GM21447 (cell line): ENCODE results near the gene ZNF385C.
A peak's percentile ranks its signal among the peaks of the same experiment; 100 is the strongest.
"Not testable (repeated sequence)": the region's sequence is repeated elsewhere in the genome, so short reads cannot be mapped to it uniquely, and the experiment has no call there.

Experiments used
- ATAC-seq: cut with Tn5 transposase; IDR thresholded peaks from one replicate; pipeline ENCODE4 v1.9.1; 2021; ENCODE audit not compliant: unreplicated experiment

The ZNF385C gene, protein sequence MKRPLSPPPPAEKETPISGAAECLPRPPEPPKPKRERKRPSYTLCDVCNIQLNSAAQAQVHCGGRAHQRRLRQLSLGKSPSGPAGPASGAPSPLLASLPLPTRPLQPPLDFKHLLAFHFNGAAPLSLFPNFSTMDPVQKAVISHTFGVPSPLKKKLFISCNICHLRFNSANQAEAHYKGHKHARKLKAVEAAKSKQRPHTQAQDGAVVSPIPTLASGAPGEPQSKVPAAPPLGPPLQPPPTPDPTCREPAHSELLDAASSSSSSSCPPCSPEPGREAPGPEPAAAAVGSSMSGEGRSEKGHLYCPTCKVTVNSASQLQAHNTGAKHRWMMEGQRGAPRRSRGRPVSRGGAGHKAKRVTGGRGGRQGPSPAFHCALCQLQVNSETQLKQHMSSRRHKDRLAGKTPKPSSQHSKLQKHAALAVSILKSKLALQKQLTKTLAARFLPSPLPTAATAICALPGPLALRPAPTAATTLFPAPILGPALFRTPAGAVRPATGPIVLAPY

DNA sequence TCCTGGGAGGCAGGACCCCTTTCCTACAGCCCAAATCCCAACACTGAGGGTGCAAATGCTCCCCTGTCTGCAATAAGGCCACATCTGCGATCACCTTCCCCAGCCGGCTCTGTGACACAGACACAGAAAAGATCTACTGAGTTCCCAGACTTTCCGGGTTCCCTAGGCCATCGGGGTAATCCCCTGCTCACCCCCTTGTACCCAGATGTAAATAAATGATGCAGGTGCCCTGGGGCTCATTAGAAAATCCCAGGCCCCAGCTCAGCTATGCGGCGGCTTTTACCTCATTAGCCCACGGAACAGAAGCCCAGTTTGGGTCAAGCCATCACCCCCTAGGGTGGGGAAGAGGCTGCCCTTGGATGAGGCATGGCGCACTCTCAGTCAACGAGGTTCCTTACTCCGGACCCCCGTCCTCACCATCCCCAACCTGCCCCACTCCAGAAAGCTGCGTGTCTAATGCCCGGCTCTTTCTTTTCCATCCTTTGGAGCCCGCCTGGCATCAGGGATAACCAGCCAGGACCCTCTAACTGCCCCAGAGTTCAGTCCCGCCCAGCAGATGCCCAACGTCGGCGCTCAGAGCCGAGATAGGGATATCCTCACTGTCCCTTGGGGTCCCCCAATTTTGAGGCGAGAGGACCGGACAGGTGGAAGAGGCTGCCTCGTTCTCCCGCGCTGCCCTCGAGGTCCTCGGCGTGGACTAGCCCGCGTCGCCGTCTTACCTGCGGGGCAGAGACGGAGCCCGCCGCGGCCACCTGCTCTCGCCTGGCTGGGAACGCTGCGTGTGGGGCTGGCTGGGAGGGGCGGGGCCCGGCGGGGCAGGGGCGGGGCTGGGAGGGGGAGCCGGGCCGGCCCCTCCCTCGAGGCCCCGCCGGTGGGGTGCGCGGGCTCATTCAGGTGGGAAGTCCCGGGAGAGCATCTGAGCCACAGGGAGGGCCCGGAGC, at the start of gene ZNF385C:
ZNF385C (minus strand) TSS at position 783 of the 941 bp plus-strand sequence. CDS start 35,417 bp downstream, outside the sequence.
- no peak for ATAC-seq

DNA sequence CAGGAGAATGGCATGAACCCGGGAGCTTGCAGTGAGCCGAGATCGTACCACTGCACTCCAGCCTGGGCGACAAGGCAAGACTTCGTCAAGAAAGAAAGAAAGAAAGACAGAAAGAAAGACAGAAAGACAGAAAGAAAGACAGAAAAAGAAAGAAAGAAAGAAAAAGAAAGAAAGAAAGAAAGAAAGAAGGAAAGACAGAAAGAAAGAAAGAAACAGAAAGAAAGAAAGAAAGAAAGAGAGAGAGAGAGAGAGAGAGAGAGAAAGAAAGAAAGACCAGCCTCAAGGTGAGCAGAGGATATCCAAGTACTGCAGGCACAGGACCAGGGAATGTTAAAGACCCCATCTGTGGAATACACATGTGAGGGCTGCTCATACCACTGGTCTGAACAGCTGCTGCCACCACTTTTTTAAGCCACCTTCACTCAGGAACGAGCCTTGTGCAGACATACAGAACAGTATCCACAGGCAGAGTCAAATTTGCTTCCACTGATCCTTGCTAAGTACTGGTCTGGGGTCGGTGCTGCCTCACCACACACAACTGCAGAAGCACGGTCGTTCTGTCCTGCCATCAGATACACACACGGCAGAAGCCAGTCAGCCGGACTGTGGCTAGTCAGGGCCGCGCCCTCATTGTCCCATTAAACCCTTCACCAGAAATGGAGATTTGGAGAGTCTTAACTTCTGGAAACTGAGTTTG, 48.8 kb upstream of the ZNF385C start:
- no peak for ATAC-seq

DNA sequence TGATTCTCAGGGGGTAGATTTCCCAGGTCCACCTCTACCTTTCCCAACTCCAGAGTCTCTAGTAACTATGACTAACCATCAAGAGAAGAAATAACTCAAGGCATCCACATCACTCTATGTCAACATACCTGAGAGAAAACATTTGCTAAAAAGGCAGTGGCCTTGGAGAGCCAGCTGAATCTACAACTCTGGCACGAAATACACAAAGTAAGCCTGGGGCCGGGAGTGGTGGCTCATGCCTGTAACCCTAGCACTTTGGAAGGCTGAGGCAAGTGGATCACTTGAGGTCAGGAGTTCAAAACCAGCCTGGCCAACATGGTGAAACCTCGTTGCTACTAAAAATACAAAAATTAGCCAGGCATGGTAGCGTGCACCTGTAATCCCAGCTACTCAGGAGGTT, 44.9 kb upstream of the ZNF385C start:
- not testable (repeated sequence) for ATAC-seq

DNA sequence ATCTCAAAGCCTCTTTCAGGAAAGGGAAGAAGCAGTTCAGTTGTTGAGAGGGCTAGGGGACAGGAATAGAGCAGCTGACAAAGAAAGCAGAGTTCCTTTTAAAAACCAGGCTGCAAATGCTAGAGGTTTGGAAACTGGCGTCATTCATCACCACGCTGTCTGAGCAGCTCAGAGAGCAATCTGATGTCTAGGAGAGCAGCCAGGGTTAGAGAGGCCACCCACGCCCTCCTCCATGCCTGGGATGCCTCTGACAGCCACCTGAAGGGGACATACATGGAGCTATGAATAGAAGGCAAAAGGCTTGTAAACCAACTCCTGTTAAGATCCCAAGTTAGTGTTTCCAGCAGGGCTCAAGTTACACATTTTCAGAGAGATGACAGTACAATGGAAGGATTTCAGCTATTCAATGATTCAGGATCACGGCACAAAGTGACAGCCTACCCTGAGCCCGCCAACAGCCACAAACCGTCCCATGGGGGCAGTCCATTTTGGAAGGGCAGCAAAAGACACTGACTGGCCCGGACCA, 44.2 kb upstream of the ZNF385C start:
- no peak for ATAC-seq

DNA sequence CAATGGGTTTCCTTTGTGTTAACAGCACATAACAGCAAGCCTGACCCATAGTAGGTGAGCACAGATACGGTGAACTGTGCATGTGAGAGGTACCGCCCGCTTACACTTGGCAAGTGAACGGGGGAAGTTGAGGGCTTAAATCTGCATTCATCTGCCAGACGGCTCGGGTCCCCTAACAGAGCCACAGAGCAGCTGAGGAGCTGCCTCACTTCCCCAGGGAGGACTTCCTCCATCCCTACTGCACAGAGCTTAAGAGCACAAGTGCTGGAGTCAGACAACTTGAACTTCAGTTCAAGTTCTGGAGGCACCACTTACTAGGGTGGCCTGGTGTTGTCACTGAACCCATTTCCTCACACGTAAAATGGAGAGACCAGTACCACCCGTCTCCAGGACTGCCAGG, 43.1 kb upstream of the ZNF385C start:
- no peak for ATAC-seq

DNA sequence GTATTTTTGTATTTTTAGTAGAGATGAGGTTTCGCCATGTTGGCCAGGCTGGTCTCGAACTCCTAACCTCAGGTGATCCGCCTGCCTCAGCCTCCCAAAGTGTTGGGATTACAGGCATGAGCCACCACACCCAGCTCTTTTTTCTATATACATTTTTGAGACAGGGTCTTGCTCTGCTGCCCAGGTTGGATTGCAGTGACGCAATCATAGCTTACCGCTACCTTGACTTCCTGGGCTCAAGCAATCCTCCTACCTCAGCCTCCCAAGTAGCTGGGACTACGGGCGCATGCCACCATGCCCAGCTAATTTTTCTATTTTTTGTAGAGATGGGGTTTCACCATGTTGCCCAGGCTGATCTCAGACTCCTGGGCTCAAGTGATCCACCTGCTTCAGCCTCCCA, 42.4 kb upstream of the ZNF385C start:
- not testable (repeated sequence) for ATAC-seq

DNA sequence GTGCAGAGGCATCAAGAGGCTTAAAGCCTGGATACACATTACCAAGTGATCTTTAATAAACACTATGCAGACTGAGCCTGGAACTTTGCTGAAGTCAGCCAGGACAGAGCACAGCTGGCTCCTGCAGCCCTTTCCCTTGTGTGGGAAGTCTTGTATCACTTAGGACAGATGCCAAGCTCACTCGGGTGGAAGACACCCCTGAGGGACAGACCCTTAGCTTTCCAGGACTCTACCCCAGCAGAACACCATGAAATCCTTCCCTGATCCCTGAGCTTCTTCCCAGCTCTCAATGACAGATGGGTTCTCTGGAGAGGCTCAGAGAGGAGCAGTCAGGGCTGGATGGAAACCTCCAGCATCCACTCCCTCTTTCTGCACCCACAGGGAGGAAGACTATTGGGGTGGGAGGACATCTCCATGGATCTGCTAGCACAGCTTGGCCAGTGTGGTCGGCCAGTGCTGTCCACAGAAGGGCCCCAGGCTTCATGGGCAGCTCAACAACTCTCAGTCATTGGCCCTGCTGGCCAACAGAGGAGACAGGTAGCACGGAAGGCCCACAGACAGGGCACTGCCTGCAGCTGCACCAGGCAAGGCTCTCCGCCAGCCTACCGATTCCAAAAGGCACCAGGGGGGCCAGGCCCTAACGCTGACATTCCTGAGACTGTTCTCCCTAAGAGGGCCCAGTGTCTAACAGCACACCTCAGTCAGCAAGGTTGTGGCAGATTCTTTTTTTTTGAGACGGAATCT, 40.6 kb upstream of the ZNF385C start:
- ATAC-seq, result no peak

DNA sequence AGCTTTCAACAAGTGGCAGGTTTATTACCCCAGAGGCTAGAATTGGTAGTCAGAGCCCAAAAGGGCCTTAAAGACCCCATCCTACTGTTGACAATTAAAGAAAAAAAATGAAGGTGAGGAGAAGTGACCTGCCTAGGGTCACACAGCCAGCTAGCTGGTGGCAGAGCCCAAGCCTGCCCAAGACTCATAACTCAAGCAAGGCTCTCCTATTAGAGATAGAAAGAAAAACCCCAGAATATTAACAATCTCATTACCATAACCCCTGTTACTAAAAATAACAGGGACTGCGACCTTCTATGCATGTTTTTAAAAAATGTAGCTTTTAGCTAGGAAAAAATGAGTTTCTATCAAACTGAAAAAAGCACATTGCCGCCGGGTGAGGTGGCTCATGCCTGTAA, 38.4 kb upstream of the ZNF385C start:
- no peak for ATAC-seq

DNA sequence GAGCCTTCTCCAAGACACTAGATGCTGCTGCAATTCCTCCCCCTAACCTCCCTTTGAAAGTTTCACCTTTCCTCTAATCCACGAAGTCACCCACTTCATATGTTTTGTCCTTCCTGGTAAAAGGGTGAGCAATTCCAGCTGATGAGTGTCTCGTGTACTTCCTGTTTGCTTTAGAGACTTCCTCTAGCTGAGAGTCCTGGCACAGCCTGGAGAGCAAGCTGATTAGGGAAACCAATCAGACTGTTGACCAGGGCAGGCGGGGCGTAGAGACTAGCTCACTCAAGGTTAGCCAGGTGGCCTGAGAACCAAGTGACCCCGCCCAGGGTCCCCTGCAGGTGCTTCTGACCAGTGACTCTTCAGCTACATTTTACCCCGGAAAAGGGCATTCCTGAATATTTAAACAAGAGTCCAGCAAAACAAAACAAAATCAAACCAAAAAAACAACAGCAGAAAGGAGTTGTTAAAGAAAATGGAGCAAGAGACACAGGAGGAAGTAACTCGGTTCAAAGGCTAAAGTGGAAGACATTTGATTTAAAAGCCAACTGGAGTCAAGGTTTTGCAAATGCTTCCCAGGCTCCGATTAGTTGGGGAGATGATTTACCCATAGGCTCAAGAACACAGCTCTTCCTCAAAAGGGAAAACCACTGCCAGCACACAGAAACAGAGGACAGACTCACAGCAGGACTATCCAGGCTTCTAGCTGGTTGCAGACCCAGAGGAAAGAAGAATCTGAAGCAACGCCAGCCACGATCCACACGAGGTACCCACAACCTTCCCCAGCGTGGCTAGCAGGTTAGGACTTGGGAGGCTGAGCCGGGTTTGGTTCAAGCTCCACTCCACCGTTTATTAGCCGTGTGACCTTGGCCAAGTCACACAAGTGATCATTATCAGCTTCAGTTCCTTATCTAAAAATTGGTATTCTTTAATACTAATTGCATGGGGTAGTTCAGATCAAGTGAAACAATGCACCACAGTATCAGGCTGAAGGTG, 37.7 kb upstream of the ZNF385C start:
- no peak for ATAC-seq

DNA sequence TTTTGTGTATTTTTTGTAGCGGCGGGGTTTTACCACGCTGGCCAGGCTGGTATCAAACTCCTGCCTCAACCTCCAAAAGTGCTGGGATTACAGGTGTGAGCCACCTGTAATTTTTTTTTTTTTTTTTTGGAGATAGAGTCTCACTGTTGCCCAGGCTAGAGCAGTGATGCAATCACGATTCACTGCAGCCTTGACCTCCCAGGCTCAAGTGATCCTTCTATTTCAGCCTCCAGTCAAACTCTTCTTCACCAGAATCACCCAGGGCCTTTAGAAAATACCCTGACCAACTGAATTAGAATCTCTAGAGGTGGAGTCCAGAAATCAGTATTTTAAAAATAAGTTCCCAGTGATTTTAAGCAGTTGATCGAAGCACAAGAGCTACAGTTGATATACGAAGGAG, 36.9 kb upstream of the ZNF385C start:
- no peak for ATAC-seq

DNA sequence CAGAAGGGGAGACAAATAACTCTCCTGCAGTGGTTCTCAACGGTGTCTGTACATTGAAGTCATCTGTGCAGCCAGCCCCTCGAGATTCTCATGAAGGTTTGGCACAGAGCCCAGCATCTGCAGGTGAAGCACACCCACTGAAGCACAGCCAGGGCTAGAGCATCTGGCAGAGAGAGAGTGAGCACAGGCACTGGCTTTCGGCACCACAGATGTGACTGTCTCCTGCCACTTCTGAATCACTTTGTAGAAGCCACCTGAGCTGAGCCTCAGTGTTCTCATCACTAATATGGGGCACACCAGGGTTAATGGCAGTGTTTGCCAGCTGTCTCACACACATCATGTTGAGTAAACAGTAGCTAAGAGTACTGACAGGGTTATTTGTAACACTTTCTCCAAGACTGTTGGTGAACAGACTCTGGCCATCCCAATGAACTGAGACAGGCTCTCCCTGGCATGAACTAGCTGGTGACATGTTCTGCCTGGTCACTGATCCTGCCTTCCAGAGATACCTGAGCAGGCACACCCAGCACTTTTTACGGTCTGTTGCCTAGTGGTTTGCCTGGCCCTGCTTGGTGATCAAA, 35.3 kb upstream of the ZNF385C start:
- ATAC-seq, result peak; percentile 79

DNA sequence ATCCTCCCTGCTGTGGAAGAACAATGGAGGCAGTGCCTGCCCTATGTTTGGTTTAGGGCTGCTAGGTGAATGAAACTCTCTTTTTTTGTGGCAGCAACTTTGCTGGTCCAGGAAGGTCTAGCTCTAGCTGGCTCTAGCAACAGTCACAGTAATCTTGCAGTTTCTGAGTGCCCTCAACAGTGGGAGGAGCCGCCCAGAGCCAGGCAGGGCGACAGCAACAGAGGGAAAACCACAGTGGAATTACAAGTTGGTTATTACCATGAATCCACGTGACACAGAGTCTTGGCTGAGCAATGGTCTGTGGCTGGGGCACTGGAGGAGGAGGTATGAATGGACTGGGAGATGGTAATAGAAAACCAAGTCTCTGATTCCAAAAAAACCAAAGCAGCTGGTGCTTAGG, 34.7 kb upstream of the ZNF385C start:
- ATAC-seq, result peak; percentile 48

DNA sequence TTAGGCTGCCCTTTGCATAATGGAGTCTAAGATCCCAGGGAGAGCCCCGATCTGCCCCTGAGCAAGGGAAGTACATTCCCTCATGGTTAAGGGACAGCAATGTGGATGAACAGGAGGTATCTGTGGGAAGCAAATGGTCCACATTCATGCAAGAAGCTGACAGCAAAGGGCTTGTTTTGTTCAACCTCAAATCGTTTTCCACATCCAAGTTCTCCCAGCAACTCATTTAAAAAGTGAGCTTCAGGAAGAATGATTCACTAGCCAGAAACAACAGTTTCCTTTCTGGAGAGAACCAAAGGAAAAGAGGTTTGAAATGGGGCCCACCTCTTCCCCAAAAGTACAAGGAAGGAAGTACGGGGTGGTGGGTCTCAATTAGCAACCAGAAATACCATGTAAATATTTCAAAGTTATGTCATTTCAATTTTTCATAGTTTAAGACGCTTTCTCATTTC, 33.7 kb upstream of the ZNF385C start:
- no peak for ATAC-seq

DNA sequence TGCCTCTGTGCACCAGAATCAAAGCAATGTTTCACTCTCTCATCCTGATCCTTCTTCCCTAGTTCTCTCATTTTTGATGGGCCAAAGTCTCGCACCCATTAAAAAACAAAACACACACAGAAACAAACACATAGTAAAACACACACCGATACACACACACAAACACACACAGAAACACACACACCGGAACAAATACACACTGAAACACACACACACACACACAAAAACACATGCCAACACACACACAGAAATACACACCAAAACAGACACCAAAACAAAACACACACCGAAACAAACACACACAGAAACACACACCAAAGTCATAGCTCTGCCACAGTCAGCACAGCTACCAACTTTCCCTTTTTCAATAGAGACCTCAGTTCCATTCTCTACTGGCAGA, 33.0 kb upstream of the ZNF385C start:
- ATAC-seq, result no peak

DNA sequence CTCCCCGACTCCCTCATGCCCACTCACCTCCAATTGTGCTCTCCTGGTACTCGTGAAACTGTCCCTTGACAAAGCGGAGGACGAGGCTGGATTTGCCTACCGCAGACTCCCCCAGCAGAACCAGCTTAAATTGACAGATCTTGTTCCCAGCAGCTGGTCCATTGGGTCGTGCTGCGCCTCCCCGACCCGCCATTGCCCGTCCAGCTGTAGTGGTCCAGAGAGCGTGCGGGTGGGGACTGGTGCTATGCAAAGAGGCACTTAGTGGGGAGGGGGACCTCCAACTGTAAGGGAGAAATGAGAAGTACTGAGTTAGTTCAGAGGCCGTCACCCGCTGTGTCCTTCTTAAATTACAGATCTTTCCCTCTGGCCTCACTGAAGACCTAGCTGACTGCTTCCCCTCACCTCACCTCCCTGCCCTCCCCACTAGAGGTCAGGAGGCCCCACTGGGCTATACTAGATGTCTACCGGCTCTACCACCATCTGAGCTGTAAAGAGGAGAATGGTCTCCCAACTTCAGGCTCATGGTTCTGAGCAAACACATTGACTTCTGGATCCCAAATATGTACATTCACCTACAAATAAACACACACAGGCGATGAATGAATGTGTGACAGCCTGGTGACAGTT, 32.1 kb upstream of the ZNF385C start:
- ATAC-seq, result no peak

DNA sequence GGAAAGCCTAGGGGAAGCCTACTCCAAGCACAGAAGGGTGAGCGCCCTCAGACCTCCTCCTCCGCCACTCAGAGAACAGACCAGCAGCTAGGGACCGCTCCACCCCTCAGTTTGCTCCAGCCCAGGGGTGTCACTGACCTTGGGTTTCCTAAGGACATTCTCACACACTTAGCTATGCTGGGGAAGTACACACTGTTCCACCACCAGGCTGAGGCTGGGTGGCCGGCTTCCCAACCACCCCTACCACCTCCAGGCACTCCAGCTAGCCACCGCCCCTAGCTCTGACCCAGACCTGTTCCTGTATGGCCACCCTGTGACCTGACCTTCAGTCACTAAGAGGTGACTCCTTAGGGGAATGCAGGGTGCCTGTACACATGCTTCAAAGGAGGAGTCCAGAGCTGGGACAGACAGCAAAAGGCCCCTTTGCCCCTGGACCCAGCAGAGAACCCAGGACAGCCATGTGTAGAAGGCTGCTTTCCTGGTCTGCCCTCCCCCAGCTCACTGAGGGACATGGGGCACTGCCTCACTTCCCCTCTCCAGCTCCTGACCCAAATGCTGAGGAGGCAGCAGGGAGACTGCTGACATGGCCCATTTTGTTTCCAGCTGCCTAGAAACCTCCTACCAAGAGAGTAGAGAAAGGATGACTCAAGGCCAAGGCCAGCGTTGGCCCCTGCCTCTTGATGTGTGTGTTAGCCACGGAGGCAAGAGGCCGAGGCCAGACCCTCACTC, 31.0 kb upstream of the ZNF385C start:
- no peak for ATAC-seq

DNA sequence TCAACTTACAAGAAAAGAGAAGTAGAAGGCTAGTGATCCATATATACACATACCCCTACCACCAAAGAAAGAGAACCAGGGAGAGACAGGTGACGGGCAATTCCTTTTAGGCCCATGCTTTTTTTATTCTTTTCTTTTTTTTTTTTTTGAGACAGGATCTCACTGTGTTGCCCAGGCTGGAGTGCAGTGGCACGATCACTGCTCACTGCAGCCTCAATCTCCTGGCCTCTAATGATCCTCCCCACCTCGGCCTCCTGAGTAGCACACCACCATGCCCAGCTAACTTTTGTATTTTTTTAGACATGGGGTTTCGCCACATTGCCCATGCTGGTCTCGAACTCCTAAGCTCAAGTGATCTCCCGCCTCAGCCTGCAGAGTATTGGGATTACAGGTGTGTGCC, 29.1 kb upstream of the ZNF385C start:
- no peak for ATAC-seq
